GM19023 (cell line): ENCODE measurements around the gene TRIOBP.
"Not testable (repeated sequence)": the region's sequence is repeated elsewhere in the genome, so short reads cannot be mapped to it uniquely, and the experiment has no call there.

ENCODE experiments used
- ATAC-seq: cut with Tn5 transposase; IDR thresholded peaks from one replicate; pipeline ENCODE4 v1.9.1; 2021; ENCODE audit warnings: mild to moderate bottlenecking, moderate library complexity; ENCODE audit not compliant: unreplicated experiment

TRIOBP gene, protein sequence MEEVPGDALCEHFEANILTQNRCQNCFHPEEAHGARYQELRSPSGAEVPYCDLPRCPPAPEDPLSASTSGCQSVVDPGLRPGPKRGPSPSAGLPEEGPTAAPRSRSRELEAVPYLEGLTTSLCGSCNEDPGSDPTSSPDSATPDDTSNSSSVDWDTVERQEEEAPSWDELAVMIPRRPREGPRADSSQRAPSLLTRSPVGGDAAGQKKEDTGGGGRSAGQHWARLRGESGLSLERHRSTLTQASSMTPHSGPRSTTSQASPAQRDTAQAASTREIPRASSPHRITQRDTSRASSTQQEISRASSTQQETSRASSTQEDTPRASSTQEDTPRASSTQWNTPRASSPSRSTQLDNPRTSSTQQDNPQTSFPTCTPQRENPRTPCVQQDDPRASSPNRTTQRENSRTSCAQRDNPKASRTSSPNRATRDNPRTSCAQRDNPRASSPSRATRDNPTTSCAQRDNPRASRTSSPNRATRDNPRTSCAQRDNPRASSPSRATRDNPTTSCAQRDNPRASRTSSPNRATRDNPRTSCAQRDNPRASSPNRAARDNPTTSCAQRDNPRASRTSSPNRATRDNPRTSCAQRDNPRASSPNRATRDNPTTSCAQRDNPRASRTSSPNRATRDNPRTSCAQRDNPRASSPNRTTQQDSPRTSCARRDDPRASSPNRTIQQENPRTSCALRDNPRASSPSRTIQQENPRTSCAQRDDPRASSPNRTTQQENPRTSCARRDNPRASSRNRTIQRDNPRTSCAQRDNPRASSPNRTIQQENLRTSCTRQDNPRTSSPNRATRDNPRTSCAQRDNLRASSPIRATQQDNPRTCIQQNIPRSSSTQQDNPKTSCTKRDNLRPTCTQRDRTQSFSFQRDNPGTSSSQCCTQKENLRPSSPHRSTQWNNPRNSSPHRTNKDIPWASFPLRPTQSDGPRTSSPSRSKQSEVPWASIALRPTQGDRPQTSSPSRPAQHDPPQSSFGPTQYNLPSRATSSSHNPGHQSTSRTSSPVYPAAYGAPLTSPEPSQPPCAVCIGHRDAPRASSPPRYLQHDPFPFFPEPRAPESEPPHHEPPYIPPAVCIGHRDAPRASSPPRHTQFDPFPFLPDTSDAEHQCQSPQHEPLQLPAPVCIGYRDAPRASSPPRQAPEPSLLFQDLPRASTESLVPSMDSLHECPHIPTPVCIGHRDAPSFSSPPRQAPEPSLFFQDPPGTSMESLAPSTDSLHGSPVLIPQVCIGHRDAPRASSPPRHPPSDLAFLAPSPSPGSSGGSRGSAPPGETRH (N-terminal part only)

DNA sequence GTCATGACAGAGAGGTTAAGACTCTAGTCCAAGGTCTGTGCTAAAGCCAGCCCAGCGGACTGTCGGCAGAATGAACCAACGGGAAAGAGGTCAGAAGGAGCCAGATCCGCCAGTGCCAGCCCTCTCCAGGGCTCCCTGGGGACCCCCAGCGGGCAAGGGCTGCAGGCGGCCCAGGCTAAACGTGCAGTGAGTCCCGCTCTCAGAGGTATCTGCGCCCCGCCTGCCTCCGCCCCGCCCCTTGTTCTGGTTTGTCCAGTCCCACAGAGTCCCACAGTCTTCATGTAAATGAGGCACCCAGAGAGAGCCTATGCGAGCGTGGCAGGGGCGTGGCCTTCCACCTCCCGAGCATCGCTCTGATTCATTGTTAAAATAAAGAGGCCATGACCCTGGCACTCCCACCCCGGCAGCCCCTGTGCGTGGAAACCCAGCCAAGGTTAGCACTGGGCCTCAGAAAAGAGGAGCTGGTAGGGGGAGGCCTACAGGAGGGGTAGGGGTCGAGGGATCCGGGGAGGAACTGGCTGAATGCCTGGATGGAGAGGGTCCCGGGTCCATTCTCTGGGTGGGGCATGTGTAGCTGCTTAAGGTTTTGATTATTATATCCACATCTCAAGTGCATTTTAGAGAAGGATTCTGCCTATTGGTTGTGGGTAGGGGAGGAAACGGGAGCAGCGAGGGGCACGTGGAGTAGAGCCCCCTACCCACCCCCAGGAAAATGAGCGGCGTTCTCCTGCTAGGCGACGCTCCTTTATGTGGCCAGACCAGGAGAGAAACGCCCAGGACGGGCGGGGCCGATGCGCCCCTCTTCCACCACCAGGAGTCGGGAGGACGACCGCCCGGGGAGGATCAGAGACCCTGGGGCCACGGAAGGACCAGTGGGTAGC is at the start of gene TRIOBP:
TRIOBP (plus strand) TSS at position 392 of the 881 bp plus-strand sequence. CDS start 4,318 bp downstream, outside the sequence.
- ATAC-seq: peak; percentile 88

DNA sequence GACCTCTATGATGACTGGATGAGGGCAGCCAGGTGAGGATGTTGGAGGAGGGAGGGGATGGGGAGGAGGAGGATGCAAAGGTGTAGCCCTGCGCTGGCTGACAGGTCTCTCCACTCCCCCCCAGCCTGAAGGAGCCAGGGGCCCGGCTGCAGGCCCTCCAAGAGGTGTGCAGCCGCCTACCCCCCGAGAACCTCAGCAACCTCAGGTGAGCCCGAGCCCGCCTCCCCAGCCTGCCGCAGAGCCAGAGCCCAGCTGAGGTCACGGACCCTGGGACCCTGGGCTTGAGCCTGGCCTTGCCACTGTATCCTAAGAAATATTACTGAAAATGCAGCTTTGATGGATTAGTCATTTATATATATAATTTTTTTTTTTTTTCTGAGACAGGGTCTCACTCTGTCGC is 49.5 kb upstream of the TRIOBP start:
- no peak for ATAC-seq

DNA sequence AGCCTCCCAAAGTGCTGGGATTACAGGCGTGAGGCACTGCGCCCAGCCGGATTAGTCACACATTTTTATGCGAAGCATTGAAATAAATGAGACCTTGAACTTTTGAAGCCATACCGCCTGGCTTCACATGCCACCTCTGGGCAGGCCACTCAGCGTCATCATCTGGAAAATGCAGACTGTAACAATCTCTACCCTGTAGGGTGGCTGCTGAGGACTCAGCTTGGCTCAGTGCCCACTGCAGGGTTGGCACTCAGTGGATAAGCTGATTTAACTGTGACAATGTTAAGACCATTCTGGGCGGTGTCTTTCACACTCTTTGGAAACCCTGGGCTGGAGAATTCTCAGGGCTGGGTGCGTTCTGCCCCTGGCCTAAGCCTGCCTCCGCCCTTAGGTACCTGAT is 48.9 kb upstream of the TRIOBP start:
- ATAC-seq: no peak

DNA sequence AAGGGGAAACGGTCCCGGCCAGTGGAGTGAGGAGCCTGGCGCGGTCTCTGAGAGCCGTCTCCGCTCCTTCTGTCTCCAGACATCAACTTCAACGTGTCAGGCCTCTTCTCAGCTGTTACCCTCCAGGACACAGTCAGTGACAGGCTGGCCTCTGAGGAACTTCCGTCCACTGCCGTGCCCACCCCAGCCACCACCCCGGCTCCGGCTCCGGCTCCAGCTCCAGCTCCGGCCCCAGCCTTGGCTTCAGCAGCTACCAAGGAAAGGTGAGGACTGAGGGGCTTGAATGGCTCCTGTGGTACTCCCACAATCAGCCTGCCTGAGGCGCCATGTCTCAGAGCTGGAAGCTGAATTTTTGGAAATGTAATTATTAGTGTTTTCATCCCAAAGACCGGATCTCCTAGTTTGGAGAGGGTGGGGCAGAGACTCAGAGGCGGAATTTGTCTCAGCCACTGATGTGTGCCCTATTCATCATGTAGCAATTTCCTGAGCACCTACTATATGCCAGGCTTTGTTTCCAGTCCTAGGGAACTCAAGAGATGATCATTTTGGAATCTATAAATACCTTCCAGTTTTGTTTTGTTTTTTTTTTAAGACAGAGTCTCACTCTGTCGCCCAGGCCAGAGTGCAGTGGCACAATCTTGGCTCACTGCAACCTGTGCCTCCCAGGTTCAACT is 46.2 kb upstream of the TRIOBP start:
- no peak for ATAC-seq

DNA sequence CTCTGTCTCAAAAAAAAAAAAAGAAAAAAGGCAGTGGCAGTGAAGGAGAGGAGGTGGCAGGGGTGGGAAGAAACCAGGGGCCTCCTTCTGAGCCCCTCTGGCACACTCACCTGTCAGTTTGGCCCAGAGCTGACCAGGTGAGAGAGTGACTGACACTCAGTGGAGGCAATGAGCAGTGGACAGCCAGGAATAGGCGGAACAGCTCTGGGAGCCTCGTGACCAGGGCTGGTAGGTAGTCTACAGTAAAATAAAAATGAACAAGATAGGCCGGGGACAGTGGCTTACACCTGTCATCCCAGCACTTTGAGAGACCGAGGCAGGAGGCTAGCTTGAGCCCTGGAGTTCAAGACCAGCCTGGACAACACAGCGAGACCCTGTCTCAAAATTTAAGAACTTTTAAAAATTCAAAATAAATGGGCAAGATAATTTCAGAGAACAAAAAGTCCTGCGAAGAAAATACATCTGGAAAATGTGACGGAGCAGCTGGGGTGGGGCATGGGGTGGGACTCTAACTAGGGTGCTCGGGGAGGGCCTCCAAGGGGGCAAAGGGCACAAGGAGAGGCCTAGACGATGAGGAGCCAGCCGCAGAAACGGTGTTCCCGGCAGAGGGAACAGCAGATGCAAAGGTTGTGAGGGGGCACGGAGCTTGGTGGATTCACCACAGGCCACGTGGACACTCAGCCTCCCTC is 42.1 kb upstream of the TRIOBP start:
- no peak for ATAC-seq

DNA sequence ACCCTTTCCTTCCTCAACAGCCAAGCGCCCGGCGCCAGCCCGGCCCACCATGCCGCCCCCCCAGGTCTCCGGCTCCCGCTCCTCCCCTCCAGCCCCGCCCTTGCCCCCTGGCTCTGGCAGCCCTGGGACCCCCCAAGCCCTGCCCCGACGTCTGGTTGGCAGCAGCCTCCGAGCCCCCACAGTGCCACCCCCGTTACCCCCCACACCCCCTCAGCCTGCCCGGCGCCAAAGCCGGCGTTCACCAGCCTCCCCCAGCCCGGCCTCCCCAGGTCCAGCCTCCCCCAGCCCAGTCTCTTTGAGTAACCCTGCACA is 41.6 kb upstream of the TRIOBP start:
- ATAC-seq: no peak

DNA sequence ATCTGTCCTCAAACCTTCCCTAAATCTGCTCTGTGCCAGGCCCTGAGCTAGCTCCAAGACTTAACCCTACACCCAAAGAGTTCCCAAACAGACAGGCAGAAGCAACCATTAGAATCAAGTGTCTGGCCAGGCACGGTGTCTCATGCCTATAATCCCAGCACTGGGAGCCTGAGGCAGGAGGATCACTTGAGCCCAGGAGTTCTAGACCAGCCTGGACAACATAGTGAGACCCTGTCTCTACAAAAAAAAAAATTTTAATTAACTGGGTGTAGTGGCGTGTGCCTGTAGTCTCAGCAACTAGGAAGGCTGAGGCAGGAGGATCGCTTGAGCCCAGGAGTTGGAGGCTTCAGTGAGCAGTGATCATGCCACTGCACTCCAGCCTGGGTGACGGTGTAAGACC is 40.3 kb upstream of the TRIOBP start:
- not testable (repeated sequence) for ATAC-seq

DNA sequence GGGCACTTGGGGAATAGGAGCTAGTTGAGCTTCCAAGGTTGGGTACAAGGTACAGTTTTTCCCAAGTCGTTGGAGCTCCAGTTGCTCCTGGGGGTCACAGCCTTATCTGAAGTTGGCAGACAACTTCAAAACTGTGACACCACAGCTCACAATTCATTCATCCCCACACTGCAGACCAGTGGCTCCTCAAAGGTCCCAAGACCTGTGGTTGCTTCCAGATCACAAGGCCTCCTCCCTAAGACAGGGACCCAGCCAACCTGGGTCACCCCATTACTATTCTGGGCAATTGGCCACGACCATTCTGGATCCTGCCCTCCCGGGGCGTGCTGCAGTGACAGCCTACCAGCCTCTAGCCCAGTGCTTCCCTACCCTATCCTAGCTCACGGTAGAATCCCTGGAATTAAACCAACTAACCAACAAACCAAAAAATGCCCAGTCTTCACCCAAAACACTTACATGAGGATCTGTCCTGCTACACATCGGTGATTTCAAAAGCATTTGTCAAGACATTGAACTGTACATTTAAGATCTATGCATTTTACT is 39.2 kb upstream of the TRIOBP start:
- no peak for ATAC-seq

DNA sequence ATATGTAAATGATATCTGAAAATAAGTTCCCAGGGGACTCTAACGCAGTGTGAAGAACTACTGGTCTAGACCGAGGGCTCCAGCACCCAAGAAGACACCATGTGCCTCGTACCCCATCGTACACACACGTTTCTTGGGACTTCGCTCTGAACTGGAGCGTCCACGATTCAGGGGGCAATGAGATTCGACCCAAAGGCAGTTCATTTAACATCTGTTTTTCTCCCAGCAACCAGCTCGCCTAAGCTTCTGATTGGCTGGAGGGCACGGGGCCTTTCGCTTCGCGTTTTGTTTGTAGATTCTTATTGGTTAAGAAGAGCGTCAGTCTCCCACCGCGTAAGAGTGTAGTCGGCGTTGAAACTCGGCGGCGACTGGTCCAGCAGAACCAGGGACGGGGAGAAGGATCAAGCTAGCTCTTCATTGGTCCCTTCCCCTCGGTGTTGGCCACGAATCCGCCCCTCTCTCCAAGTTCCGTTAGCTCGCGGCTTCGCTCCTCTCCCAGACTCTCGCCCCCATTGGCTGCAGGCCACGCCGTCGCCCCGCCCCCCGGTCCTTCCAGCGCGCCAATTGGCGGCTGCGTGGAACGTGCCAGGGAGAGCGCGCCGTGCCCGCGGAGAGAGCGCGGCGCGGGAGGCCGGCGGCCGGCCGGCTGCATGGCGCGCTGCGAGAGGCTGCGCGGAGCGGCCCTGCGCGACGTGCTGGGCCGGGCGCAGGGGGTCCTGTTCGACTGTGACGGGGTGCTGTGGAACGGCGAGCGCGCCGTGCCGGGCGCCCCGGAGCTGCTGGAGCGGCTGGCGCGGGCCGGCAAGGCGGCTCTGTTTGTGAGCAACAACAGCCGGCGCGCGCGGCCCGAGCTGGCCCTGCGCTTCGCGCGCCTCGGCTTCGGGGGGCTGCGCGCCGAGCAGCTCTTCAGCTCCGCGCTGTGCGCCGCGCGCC is 38.4 kb upstream of the TRIOBP start, which contains the start of gene PDXP:
PDXP (plus strand) TSS at position 591 of the 933 bp plus-strand sequence; CDS start at position 651, 60 bp downstream.
- peak; percentile 86 for ATAC-seq

DNA sequence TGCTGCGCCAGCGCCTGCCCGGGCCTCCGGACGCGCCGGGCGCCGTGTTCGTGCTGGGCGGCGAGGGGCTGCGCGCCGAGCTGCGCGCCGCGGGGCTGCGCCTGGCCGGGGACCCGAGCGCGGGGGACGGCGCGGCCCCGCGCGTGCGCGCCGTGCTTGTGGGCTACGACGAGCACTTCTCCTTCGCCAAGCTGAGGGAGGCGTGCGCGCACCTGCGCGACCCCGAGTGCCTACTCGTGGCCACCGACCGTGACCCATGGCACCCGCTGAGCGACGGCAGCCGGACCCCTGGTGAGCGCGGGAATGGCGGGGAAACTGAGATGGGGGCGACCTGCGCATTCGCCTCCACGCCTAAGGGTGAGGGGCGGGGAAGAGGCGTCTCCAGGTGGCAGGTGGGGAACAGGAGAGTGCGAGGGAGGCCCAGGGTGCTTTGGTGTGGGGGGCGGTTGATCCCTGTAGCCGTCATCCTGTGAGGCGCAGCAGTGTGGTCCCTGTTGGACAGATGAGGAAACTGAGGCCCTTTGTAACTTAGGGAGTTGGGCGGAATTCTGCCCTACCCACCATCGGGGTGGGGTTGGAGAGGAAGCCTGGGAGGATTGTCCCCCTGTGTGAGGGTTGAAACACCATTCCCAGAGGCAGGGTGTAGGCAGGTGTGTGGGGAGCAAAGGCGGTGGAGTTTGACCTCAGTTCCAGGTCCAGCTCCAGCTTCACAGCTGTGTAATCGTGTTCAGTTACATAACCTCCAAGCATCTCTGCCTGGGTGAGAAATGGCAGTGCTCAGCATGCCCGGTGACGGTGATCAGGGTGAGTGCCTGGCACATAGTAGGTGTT is 37.6 kb upstream of the TRIOBP start:
- no peak for ATAC-seq

DNA sequence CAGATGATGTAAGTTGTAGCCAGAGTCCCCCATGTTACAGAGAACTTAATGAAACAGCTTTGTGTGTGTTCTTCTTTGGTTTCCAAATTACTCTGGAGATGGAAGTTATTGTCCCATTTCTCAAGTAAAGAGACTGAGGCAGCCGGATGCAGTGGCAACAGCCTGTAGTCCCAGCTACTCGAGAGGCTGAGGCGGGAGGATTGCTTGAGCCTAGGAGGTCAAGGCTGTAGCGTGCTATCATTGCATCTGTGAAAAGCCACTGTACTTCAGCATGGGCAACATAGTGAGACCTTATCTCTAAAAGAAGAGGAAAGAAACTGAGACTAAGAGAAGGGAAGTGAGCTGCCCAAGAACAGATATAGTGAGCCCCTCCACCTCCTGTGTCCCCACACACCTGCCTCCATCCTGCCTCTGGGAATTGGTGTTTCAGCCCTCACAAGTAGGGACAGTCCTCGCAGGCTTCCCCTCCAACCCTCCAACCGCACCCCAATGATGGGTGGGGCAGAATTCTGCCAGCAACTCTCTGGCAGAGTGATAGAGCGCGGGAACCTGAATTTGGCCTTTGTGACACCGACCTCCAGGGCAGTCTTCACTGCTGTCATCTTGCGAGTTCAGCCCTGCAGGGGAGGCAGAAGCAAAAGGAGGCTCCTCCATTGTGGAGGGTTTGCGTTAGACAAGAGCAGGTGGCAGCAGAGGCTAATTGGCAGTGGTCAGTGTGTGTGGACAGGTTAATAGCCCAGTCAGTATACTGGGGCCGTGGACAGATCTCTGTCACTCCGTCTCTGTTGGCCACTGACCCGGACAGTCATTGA is 36.7 kb upstream of the TRIOBP start:
- ATAC-seq: no peak

DNA sequence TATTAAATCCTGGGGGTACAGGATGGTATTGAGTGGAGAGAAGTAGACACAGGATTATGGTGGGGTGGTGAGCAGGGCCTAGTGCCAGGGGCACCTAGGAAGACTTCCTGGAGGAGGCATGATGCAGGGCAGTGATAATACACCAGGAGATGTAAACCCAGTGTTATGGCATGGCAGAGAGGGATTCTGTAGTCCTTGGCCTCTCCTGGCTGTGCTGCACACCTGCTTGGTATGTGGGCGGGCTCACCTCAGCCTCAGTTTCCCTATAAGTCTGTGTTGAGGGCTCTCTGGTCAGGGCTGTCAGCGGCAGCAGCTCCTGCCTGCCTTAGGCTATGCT is 36.2 kb upstream of the TRIOBP start:
- ATAC-seq: no peak

DNA sequence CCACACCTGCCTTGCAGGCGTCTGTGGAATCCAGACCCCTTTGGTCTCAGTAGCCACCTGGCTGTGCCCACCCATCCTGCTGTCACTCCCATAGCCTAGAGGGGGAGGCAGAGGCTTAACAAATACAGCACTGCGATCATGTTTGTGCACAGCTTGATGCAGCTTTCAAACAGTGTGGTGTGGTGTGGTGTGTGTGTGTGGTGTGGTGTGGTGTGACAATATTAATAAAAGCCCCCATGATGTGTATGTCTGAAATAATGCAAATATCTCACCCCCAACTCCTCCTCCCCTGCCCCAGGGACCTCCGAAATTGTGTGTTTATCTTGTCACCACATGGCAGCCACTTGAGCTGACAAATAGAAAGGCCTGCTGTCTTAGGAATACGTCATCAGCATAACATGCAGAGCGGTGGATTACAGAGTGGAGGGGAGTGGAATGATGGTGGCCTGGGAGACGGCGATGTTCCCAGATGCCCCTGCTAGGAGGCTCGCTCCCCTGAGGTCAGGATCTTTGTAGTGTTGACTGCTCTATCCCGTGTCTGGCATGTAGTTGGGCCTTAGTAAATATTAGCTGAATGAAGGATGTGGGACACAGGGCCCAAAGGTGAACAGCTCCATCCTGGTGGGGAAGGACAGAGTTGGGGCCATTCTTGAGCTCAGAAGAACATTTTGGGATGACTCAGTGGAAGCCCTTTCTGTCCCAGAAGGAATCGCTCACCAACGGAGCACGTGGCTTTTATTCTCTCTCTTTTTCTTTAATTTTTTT is 35.5 kb upstream of the TRIOBP start:
- no peak for ATAC-seq

DNA sequence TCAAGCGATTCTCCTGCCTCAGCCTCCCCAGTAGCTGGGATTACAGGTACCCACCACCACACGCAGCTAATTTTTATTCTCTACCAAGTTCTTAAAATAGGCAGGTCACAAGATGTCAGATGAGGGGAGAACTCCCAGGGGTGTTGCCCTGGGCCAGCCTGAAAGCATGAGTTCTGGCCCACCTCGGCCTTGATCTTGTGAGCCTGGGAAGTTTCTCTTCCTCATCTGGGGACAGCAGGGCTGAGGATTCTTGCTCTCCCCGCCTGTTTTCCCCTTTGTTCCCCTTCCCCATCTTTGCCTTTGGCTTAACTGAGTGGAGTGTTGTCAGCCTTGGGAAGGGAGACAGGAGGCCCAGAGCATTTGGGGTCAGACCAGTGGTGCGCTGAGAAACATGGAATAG is 34.8 kb upstream of the TRIOBP start:
- ATAC-seq: no peak

DNA sequence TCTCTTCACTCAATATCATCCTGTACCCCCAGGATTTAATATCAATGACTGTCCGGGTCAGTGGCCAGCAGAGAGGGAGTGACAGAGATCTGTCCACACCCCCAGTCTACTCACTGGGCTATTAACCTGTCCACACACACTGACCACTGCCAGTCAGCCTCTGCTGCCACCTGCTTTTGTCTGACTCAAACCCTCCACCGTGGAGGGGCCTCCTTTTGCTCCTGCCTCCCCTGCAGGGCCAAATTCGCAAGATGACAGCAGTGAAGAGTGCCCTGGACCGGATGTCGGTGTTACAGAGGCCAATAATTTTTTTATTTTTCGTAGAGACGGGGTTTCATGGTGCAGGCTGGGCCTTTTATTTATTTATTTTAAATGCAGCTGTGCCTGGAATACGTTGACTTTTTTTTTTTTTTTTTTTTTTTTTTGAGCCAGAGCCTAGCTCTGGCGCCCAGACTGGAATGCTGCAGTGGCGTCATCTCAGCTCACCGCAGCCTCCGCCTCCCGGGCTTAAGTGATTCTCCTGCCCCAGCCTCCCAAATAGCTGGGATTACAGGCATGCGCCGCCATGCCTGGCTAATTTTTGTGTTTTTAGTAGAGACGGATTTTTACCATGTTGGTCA is 33.2 kb upstream of the TRIOBP start:
- ATAC-seq: no peak
